ENCODE measurements around the gene DDX11.
"Not testable (repeated sequence)": the region's sequence is repeated elsewhere in the genome, so short reads cannot be mapped to it uniquely, and the experiment has no call there.

DNA sequence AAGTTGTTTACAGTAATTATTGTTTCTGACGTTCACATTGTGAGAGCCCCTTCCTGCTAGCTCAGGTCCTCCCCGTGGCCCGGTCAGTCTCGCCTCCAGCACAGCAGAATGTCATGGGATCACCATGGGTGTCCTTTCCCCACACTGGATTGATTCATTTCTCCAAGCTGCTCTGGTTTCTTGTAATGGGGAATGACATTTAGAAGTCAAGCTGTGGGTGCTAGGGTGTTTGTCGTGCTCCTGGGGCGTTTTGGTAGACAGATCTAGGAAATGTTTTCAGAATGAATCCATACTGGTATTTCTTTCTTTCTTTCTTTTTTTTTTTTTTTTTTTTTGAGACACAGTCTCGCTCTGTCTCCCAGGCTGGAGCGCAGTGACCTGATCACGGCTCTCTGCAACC, 25.1 kb downstream of the DDX11 start:
- TF ChIP-seq, protein P1, sequence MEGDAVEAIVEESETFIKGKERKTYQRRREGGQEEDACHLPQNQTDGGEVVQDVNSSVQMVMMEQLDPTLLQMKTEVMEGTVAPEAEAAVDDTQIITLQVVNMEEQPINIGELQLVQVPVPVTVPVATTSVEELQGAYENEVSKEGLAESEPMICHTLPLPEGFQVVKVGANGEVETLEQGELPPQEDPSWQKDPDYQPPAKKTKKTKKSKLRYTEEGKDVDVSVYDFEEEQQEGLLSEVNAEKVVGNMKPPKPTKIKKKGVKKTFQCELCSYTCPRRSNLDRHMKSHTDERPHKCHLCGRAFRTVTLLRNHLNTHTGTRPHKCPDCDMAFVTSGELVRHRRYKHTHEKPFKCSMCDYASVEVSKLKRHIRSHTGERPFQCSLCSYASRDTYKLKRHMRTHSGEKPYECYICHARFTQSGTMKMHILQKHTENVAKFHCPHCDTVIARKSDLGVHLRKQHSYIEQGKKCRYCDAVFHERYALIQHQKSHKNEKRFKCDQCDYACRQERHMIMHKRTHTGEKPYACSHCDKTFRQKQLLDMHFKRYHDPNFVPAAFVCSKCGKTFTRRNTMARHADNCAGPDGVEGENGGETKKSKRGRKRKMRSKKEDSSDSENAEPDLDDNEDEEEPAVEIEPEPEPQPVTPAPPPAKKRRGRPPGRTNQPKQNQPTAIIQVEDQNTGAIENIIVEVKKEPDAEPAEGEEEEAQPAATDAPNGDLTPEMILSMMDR (conservative IDR thresholded peaks at IDR 0.05; ENCODE audit: low read depth in 2 of 2) = not testable (repeated sequence)
- TF ChIP-seq EZH2 (IDR thresholded peaks at IDR 0.05; ENCODE audit: low read depth, unreplicated experiment); POLR2AphosphoS5 (IDR thresholded peaks at IDR 0.05; ENCODE audit: low read depth); STAT1 (IDR thresholded peaks at IDR 0.05; ENCODE audit: unreplicated experiment): not testable (repeated sequence)

All from GM23338 (cell line).